Muscle layer of colon (tissue), 2 donors: Measurements from ENCODE around the gene LDLRAD2.

Experiments
- H3K27ac ChIP-seq: one replicate; pipeline ENCODE4 v1.7.0; 2013; ENCODE audit warnings: low read depth, mild to moderate bottlenecking, low read length, moderate library complexity
- H3K27me3 ChIP-seq, 2 donors: one replicate each; pipeline ENCODE4 v1.7.0; 2013; ENCODE audit warnings: low read length in 2 of 2, mild to moderate bottlenecking in 2 of 2; ENCODE audit not compliant: insufficient read depth in 2 of 2, control insufficient read depth in 1 of 2
- H3K36me3 ChIP-seq: one replicate; pipeline ENCODE4 v1.7.0; 2013; ENCODE audit warnings: mild to moderate bottlenecking, low read length; ENCODE audit not compliant: insufficient read depth
- H3K4me1 ChIP-seq: one replicate; pipeline ENCODE4 v1.7.0; 2013; ENCODE audit warnings: mild to moderate bottlenecking, low read length; ENCODE audit not compliant: insufficient read depth
- H3K4me3 ChIP-seq, 2 donors: one replicate each; pipeline ENCODE4 v1.7.0; 2013; ENCODE audit warnings: low read length in 2 of 2, low read depth in 1 of 2, mild to moderate bottlenecking in 1 of 2, moderate library complexity in 1 of 2
- H3K9ac ChIP-seq: one replicate; pipeline ENCODE4 v1.7.0; 2013; ENCODE audit warnings: low read length
- H3K9me3 ChIP-seq: one replicate; pipeline ENCODE4 v1.7.0; 2013; ENCODE audit warnings: mild to moderate bottlenecking, low read length
- donor health status: abdominal sarcoma.
- donor health status: Adenocarcinoma of cecum.

Gene LDLRAD2

DNA sequence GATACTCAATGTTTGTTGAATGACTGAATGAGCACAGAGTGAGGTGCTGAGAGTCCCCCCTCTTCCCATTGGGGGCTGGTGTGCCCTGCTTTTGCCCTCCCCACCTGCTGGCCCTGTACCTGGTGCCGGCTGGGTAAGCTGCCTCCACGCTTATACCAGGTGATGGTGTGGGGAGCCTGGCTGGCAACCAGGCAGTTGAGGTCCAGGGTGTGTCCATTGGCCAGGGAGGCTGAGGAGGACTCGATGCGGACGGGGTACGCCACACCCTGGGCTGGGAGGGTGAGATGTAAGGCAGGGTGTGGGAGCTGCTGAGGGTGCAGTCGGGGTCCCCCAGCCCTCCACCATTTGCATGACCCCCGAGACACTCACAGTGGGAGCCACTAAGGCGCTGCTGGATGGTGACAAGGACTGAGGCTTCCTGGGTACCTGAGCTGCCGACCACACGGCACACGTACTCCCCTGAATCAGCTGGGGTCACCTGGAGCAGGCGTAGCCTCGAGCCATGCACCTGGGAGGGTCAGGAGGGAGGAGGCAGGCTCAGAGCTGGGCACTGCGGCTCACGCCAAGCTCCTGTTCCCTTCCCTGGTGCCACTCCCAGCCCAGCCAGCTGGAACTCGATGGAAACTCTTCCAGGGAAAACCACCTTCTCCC is 36.6 kb downstream of the LDLRAD2 start:
- H3K27ac ChIP-seq = no peak overlapping the region
- H3K4me3 ChIP-seq = no peak overlapping the region
- no peaks in the 10 kb centered on the region for H3K4me1 ChIP-seq
- peaks cover 90% of the 10 kb centered on the region for H3K36me3 ChIP-seq
- no peaks in the 10 kb centered on the region for H3K27me3 ChIP-seq
- H3K9me3 ChIP-seq = no peaks in the 10 kb centered on the region
- no peak overlapping the region for H3K9ac ChIP-seq

GRCh38 chr1:21849909-21850576 is 38.0 kb downstream of the LDLRAD2 start:
- H3K36me3 ChIP-seq = peaks cover 90% of the 10 kb centered on the region
- H3K4me3 ChIP-seq = no peak overlapping the region
- no peaks in the 10 kb centered on the region for H3K4me1 ChIP-seq
- no peaks in the 10 kb centered on the region for H3K9me3 ChIP-seq
- H3K27ac ChIP-seq = no peak overlapping the region
- no peak overlapping the region for H3K9ac ChIP-seq
- H3K27me3 ChIP-seq = no peaks in the 10 kb centered on the region

DNA sequence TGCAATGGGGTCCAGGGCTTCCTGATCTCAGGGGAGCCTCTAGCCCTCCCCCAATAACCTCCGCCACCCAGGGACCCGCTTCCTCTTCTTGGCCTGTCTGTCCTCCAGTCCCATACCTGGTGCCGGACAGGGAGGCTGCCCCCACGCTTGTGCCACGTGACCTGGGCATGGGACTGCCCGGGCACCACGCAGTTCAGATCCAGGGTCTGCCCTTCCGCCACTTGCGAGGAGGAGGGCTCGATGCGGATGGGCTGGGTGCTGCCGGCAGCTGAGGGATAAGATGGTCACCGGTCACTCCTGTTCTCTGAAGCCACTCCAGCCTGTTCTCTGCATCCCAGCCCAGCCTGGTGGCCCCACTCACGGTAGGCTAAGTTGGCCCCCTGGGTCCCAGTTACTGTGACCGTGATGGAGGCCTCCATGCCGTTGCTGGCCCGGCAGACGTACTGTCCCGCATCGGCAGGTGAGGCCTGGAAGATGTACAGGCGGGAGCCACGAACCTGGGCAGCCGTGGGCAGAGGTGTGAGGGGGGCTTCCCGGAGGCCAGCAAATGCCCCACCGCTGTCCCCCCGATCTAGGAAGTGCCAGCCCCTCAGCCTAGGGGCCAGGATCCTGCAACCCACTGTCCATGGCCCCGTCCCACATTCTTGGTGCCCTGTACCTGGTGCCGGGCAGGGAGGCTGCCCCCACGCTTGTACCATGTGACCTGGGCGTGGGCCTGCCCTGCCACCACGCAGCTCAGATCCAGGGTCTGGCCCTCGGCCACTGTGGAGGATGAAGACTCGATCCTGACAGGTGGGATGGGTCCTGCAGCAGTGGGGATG is 39.6 kb downstream of the LDLRAD2 start:
- H3K9ac ChIP-seq = no peak overlapping the region
- H3K36me3 ChIP-seq = peaks cover 94% of the 10 kb centered on the region
- H3K27me3 ChIP-seq = no peaks in the 10 kb centered on the region
- H3K4me1 ChIP-seq = no peaks in the 10 kb centered on the region
- no peak overlapping the region for H3K27ac ChIP-seq
- H3K4me3 ChIP-seq = no peak overlapping the region
- no peaks in the 10 kb centered on the region for H3K9me3 ChIP-seq

GRCh38 chr1:21852282-21853130 is 40.4 kb downstream of the LDLRAD2 start:
- Histone ChIP-seq H3K36me3 (peaks cover 97% of the 10 kb centered on the region), H3K27me3 (no peaks in the 10 kb centered on the region), H3K27ac (no peak overlapping the region), H3K4me1 (no peaks in the 10 kb centered on the region), H3K4me3 (no peak overlapping the region), H3K9ac (no peak overlapping the region), H3K9me3 (no peaks in the 10 kb centered on the region)

DNA sequence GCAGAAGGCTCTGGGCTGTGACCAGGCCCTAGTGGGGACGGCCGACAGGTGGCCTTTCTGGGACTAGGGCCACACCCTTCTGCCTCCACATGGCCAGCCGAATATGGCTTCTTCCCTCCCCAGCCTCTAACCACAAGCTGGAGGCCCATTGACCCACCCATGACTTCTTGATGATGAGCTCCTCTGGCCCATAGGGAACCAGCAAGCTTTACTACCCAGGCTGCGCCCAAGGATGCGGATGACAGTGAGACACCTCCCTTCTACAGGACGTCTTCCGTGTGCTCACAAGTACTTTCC is 41.0 kb downstream of the LDLRAD2 start:
- Histone ChIP-seq H3K9ac (no peak overlapping the region), H3K4me1 (no peaks in the 10 kb centered on the region), H3K27ac (no peak overlapping the region), H3K9me3 (no peaks in the 10 kb centered on the region), H3K4me3 (no peak overlapping the region), H3K36me3 (peaks cover 97% of the 10 kb centered on the region), H3K27me3 (no peaks in the 10 kb centered on the region)

GRCh38 chr1:21854090-21854750 is 42.2 kb downstream of the LDLRAD2 start:
- Histone ChIP-seq H3K4me3 (no peak overlapping the region), H3K27me3 (no peaks in the 10 kb centered on the region), H3K4me1 (no peaks in the 10 kb centered on the region), H3K9me3 (no peaks in the 10 kb centered on the region), H3K27ac (no peak overlapping the region), H3K9ac (no peak overlapping the region), H3K36me3 (peaks cover 97% of the 10 kb centered on the region)

GRCh38 chr1:21854751-21855131 is 42.7 kb downstream of the LDLRAD2 start:
- H3K36me3 ChIP-seq = peaks cover 97% of the 10 kb centered on the region
- H3K27me3 ChIP-seq = no peaks in the 10 kb centered on the region

DNA sequence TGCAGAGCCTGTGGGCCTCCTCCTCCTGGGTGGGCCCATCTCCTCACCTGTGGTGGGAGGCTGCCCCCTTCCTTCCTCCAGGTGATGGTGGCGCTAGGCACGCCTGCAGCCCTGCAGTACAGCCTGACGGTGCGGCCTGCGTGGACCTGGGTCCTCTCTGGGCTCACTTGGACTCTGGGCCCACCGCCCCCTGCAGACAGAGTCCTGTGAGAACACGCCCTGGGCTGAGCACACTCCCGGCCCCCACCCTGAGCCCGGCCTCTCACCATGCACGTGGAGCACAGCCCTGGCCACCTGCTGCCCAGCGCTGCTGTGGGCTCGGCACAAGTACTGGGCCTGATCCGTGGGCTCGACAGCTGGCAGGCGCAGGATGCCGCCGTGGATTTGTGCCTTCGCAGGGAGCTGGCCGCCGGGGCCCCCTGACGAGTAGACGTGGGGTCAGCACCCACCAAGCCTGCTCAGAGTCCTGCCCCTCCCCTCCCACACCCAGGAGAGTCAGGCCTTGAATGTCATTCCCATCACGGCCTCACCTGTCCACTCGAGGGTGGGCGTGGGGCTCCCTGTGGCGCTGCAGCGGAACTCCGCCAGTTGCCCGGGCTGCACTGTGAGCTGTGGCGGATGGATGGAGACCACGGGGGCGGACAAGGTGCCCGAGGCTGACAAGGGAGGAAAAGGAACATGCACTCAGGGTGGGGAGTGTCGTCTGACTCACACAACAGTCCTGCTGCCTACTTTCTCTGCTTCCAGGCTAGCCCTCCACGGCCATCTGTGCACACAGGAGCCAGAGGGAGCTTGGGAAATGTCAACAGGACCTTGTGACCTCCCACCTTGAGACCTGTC is 43.4 kb downstream of the LDLRAD2 start:
- H3K9ac ChIP-seq = no peak overlapping the region
- H3K4me1 ChIP-seq = no peaks in the 10 kb centered on the region
- no peak overlapping the region for H3K27ac ChIP-seq
- H3K9me3 ChIP-seq = no peaks in the 10 kb centered on the region
- H3K4me3 ChIP-seq = no peak overlapping the region
- peaks cover 97% of the 10 kb centered on the region for H3K36me3 ChIP-seq
- H3K27me3 ChIP-seq = no peaks in the 10 kb centered on the region

More at GRCh38 chr1:21854751-21855131, 42.7 kb downstream of the LDLRAD2 start:
- H3K27ac ChIP-seq = no peak overlapping the region
- no peak overlapping the region for H3K4me3 ChIP-seq
- no peak overlapping the region for H3K9ac ChIP-seq
- no peaks in the 10 kb centered on the region for H3K9me3 ChIP-seq
- no peaks in the 10 kb centered on the region for H3K4me1 ChIP-seq

DNA sequence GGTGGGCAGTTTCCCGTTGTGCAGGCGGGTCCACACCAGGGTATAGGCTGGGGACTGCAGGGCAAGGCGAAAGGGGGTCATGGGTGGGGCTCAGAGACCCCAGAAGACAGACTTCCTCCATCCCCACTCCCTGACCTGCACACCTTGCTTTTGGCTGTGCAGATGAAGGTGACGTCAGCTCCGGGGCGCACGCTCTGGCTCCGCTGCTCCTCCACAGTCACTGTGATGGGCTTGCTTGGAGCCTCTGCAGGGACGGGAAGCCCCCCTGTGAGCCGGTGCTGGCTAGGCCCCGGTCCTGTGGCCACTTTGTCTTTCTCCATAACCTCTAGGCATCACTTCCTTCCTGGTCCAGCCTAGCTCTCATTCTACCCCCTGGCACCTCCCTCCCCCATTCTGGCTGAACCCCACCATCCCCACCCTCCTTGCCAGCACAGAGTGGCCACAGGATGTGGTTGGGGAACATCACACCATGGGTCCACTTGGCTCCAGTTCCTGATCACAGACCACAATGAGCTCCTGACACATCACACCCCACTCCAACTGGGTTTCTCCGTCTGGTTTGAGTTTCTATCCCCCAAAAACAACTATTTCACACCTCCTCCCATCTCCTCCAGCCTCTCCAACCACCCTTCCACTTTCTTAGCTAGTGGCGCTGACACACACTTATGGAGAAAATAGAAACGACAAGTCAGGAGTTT is 45.2 kb downstream of the LDLRAD2 start:
- Histone ChIP-seq H3K27ac (no peak overlapping the region), H3K4me1 (no peaks in the 10 kb centered on the region), H3K36me3 (peaks cover 98% of the 10 kb centered on the region)

More for the DNA sequence above, 45.2 kb downstream of the LDLRAD2 start:
- H3K27me3 ChIP-seq = no peaks in the 10 kb centered on the region
- H3K9ac ChIP-seq = no peak overlapping the region
- H3K9me3 ChIP-seq = no peaks in the 10 kb centered on the region
- no peak overlapping the region for H3K4me3 ChIP-seq
